ENCODE measurements around the gene ZNF263. TPM values are rescaled to one million over a fixed set of nuclear protein-coding genes. Genes with fewer than 3 reads are reported as not detected.
A peak's percentile ranks its signal among the peaks of the same experiment; 100 is the strongest.
"Not testable (repeated sequence)": the region's sequence is repeated elsewhere in the genome, so short reads cannot be mapped to it uniquely, and the experiment has no call there.

Gene ZNF263
- total RNA-seq, 6 experiments from 2014 or later: 7.1 to 13.9 (median 11.0) TPM

DNA sequence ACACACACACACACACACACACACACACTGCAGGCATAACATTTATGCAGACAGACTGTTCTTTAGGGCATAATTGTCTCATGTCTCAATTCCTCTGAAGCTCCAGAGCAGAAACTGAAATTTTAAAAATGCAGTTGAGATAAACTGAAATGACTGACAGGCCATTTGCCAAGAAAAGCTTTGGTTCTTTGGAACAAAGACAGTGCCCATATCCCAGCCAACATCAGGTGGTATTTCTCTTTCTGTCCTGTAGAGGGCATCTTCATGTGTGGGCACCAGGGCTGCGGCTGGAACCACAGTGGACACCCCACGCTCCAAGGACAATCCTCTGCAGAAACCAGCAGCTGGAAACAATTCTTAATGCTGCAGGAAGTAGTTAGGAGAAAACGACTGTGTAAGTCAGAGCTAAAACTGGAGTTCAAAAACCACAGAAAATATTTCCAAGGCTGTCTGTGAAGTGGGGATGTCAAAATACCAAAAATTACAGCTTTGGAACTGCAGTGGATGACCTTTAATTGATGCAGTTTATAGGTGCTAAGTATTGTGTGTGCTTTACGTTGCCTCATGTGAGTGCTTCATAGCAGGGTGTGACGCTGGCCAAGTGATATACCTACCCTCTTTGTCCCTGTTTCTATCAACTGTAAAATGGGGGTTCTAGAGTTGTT, 16.3 kb upstream of the ZNF263 start:
- Histone ChIP-seq H3K9me3 (no peaks in the 10 kb centered on the region), H3K36me3 (no peaks in the 10 kb centered on the region), H3K4me1 (no peaks in the 10 kb centered on the region), H3K4me3 (no peak overlapping the region), H3K27me3 (no peaks in the 10 kb centered on the region), H3K27ac (no peak overlapping the region)
- intact Hi-C loops (cut with DNase I): no loop called here
- DNase-seq: no peak
- WGBS (ENCODE audit: insufficient coverage, low coverage, low lambda C conversion rate, missing lambda C conversion rate): 54% methylated on average over 4 of the region's 5 CpGs
- TF ChIP-seq POLR2A (IDR thresholded peaks at IDR 0.05) (no peak), CTCF (IDR thresholded peaks at IDR 0.05) (peak; percentile 31 to 41 (median 36))
- ATAC-seq: no peak

DNA sequence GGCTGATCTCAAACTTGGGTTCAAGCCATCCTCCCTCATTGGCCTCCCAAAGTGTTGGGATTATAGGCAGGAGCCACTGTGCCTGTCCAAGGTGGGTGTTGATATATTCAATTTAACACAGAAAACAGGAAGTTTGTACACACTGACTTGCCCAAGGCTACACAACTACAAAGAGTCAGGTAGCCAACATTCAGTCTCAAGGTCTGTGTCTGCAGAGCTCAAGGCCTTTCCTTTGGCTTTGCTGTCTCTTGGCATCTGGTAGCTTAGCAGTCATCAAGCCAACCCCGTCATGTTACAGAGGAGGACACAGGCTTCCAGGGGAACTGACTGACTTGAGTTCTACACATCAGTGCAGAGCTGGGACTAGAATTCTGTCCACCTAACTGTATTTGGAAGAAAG, 15.0 kb upstream of the ZNF263 start:
- Histone ChIP-seq H3K4me3 (no peak overlapping the region), H3K9me3 (no peaks in the 10 kb centered on the region), H3K36me3 (no peaks in the 10 kb centered on the region), H3K27me3 (no peaks in the 10 kb centered on the region), H3K4me1 (no peaks in the 10 kb centered on the region), H3K27ac (no peak overlapping the region)
- WGBS (ENCODE audit: insufficient coverage, low coverage, low lambda C conversion rate, missing lambda C conversion rate): 60% methylated on average over 1 of the region's 1 CpG
- no peak for TF ChIP-seq POLR2A (IDR thresholded peaks at IDR 0.05)
- TF ChIP-seq CTCF (IDR thresholded peaks at IDR 0.05): no peak
- ATAC-seq (no peak), DNase-seq (no peak)
- intact Hi-C loops (cut with DNase I): no loop called here

DNA sequence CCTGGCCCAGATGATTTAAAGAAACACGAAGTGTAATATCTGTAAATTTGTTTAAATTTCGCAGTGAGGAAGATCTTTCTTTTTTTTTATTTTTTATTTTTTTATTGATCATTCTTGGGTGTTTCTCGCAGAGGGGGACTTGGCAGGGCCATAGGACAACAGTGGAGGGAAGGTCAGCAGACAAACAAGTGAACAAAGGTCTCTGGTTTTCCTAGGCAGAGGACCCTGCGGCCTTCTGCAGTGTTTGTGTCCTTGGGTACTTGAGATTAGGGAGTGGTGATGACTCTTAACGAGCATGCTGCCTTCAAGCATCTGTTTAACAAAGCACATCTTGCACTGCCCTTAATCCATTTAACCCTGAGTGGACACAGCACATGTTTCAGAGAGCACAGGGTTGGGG, 12.6 kb upstream of the ZNF263 start:
- H3K27ac ChIP-seq; H3K4me1 ChIP-seq; DNase-seq; H3K4me3 ChIP-seq; H3K9me3 ChIP-seq; ATAC-seq; H3K36me3 ChIP-seq; intact Hi-C loops (cut with DNase I); H3K27me3 ChIP-seq: not testable (repeated sequence)
- 50% methylated on average over 2 of the region's 5 CpGs for WGBS (ENCODE audit: insufficient coverage, low coverage, low lambda C conversion rate, missing lambda C conversion rate)

DNA sequence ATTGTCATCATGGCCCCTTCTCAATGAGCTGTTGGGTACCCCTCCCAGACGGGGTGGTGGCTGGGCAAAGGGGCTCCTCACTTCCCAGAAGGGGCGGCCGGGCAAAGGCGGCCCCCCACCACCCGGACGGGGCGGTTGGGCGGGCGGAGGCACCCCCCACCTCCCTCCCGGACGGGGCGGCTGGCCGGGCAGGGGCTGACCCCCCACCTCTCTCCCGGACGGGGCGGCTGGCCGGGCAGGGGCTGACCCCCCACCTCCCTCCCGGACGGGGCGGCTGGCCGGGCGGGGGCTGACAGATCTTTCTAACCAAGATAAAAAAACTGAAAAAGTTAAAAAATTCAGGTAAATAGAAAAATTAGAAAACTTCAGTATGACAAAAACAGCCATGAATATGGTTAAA, 12.0 kb upstream of the ZNF263 start:
- intact Hi-C loops (cut with DNase I); H3K4me3 ChIP-seq; DNase-seq; ATAC-seq; H3K9me3 ChIP-seq; H3K27ac ChIP-seq; H3K27me3 ChIP-seq; H3K4me1 ChIP-seq; H3K36me3 ChIP-seq: not testable (repeated sequence)
- WGBS (ENCODE audit: insufficient coverage, low coverage, low lambda C conversion rate, missing lambda C conversion rate): 97% methylated on average over 10 of the region's 22 CpGs

DNA sequence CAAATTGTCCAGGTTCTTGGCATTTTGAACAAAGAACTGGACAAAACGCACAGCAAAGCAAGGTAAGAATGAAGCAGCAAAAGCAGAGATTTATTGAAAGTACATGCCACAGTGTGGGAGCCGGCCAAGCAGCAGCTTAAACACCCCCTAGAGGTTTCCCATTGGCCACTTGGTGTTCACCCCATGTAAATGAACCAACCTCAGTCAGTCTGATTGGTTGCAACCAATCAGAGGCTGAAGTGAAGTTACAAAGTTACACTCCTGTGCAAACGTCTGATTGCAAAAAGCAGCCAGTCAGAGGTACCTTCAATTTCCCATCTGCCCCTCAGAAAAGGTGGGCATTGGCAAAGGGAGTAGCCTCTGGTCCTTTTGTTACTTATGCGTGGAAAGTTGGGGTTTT, 8.8 kb upstream of the ZNF263 start:
- no peak for TF ChIP-seq CTCF (IDR thresholded peaks at IDR 0.05)
- TF ChIP-seq POLR2A (IDR thresholded peaks at IDR 0.05): no peak
- intact Hi-C loops (cut with DNase I): no loop called here
- Histone ChIP-seq H3K36me3 (no peaks in the 10 kb centered on the region), H3K27me3 (no peaks in the 10 kb centered on the region), H3K4me3 (no peak overlapping the region), H3K9me3 (no peaks in the 10 kb centered on the region), H3K4me1 (no peaks in the 10 kb centered on the region), H3K27ac (no peak overlapping the region)
- ATAC-seq (no peak), DNase-seq (no peak)
- 56% methylated on average over 4 of the region's 4 CpGs for WGBS (ENCODE audit: insufficient coverage, low coverage, low lambda C conversion rate, missing lambda C conversion rate)

- intact Hi-C loops (cut with DNase I): no loop called here
- H3K36me3 ChIP-seq: no peaks in the 10 kb centered on the region
- no peaks in the 10 kb centered on the region for H3K4me1 ChIP-seq
- no peak for TF ChIP-seq CTCF (IDR thresholded peaks at IDR 0.05)
- TF ChIP-seq POLR2A (IDR thresholded peaks at IDR 0.05): no peak
- H3K27ac ChIP-seq: no peak overlapping the region
- no peaks in the 10 kb centered on the region for H3K9me3 ChIP-seq
- ATAC-seq (no peak), DNase-seq (no peak)
- H3K4me3 ChIP-seq: no peak overlapping the region
- no peaks in the 10 kb centered on the region for H3K27me3 ChIP-seq
Measured at GRCh38 chr16:3274947-3275346, 8.3 kb upstream of the ZNF263 start.

Measured in right lobe of liver (tissue), 6 donors.